ENCODE data around the gene MAN1C1. TPM values are rescaled to one million over a fixed set of nuclear protein-coding genes. Genes with fewer than 3 reads are reported as not detected.

MAN1C1 gene
- total RNA-seq, 2 donors from 2014 or later = 2.7 to 4.3 TPM

- no peak for TF ChIP-seq CTCF (IDR thresholded peaks at IDR 0.05)
- intact Hi-C loops (cut with DNase I) = no loop called here
- Histone ChIP-seq H3K27me3 (no peaks in the 10 kb centered on the region), H3K4me3 (no peak overlapping the region), H3K4me1 (peaks cover 5% of the 10 kb centered on the region), H3K27ac (no peak overlapping the region), H3K9ac (ENCODE audit: low read depth in 2 of 2, low read length in 2 of 2) (no peak overlapping the region), H3K9me3 (no peaks in the 10 kb centered on the region), H3K36me3 (no peaks in the 10 kb centered on the region)
- DNase-seq = no peak
Observed at GRCh38 chr1:25723250-25723880, 106.8 kb downstream of the MAN1C1 start.

- intact Hi-C loops (cut with DNase I) = no loop called here
- Histone ChIP-seq H3K27ac (no peak overlapping the region), H3K9me3 (no peaks in the 10 kb centered on the region), H3K9ac (ENCODE audit: low read depth in 2 of 2, low read length in 2 of 2) (no peak overlapping the region), H3K36me3 (no peaks in the 10 kb centered on the region), H3K27me3 (no peaks in the 10 kb centered on the region), H3K4me3 (no peak overlapping the region), H3K4me1 (peaks cover 5% of the 10 kb centered on the region)
- TF ChIP-seq CTCF (IDR thresholded peaks at IDR 0.05) = no peak
- no peak for DNase-seq
Observed at GRCh38 chr1:25724201-25724600, 107.6 kb downstream of the MAN1C1 start.

- DNase-seq = no peak
- Histone ChIP-seq H3K4me1 (peaks cover 5% of the 10 kb centered on the region), H3K9ac (ENCODE audit: low read depth in 2 of 2, low read length in 2 of 2) (no peak overlapping the region)
Observed at GRCh38 chr1:25724966-25725365, 108.4 kb downstream of the MAN1C1 start.

GRCh38 chr1:25725482-25725881 lies 108.9 kb downstream of the MAN1C1 start:
- no peak for TF ChIP-seq CTCF (IDR thresholded peaks at IDR 0.05)
- Histone ChIP-seq H3K9ac (ENCODE audit: low read depth in 2 of 2, low read length in 2 of 2) (no peak overlapping the region), H3K9me3 (no peaks in the 10 kb centered on the region), H3K36me3 (no peaks in the 10 kb centered on the region), H3K27ac (no peak overlapping the region), H3K4me3 (no peak overlapping the region), H3K4me1 (peaks cover 5% of the 10 kb centered on the region), H3K27me3 (no peaks in the 10 kb centered on the region)
- intact Hi-C loops (cut with DNase I) = no loop called here
- DNase-seq = no peak

More at GRCh38 chr1:25724966-25725365, 108.4 kb downstream of the MAN1C1 start:
- no peaks in the 10 kb centered on the region for H3K36me3 ChIP-seq
- H3K27me3 ChIP-seq = no peaks in the 10 kb centered on the region
- H3K4me3 ChIP-seq = no peak overlapping the region
- TF ChIP-seq CTCF (IDR thresholded peaks at IDR 0.05) = no peak
- H3K27ac ChIP-seq = no peak overlapping the region
- no peaks in the 10 kb centered on the region for H3K9me3 ChIP-seq
- intact Hi-C loops (cut with DNase I) = no loop called here

- Histone ChIP-seq H3K4me3 (no peak overlapping the region), H3K36me3 (no peaks in the 10 kb centered on the region), H3K9ac (ENCODE audit: low read depth in 2 of 2, low read length in 2 of 2) (peak overlapping the region in 1 of 2 donors; percentile 56), H3K4me1 (peaks cover 5% of the 10 kb centered on the region), H3K27ac (peak overlapping the region; percentile 28), H3K27me3 (no peaks in the 10 kb centered on the region), H3K9me3 (no peaks in the 10 kb centered on the region)
- intact Hi-C loops (cut with DNase I) = no loop called here
- TF ChIP-seq CTCF (IDR thresholded peaks at IDR 0.05) = no peak
- DNase-seq = no peak
Observed at GRCh38 chr1:25727088-25727487, 110.5 kb downstream of the MAN1C1 start.
